WI38 (cell line): ENCODE data around the gene DCAF5.
"Not testable (repeated sequence)": the region's sequence is repeated elsewhere in the genome, so short reads cannot be mapped to it uniquely, and the experiment has no call there.

Experiments used
- H3K4me3 ChIP-seq: 2 replicates; pipeline ENCODE4 v1.5.1; 2011; ENCODE audit warnings: low read depth, mild to moderate bottlenecking, control low read depth, low read length
- TF ChIP-seq, protein P1 (sequence below): IDR thresholded peaks from 2 replicates; pipeline ENCODE4 v1.5.1; 2012; ENCODE audit warnings: low read depth, mild to moderate bottlenecking, control low read depth, low read length

The DCAF5 gene

DNA sequence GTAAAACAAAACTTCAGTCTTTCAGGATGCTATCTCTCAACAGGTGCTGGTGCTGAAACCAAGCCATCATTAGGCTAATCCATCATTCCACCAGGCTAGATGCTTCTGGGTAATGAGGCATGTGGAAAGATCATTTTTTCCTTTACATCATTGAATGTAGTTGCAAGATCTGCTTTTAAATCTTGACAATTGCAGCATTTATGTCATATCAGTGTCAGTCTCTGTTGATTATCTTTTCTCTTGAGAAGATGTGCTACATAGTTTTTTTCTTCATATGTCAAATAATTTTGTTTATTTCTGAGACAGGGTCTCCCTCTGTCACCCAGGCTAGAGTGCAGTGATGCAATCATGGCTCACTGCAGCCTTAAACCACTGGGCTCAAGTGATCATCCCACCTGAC is 22.2 kb upstream of the DCAF5 start:
- no peak overlapping the region for H3K4me3 ChIP-seq
- TF ChIP-seq, protein P1, sequence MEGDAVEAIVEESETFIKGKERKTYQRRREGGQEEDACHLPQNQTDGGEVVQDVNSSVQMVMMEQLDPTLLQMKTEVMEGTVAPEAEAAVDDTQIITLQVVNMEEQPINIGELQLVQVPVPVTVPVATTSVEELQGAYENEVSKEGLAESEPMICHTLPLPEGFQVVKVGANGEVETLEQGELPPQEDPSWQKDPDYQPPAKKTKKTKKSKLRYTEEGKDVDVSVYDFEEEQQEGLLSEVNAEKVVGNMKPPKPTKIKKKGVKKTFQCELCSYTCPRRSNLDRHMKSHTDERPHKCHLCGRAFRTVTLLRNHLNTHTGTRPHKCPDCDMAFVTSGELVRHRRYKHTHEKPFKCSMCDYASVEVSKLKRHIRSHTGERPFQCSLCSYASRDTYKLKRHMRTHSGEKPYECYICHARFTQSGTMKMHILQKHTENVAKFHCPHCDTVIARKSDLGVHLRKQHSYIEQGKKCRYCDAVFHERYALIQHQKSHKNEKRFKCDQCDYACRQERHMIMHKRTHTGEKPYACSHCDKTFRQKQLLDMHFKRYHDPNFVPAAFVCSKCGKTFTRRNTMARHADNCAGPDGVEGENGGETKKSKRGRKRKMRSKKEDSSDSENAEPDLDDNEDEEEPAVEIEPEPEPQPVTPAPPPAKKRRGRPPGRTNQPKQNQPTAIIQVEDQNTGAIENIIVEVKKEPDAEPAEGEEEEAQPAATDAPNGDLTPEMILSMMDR: no peak

DNA sequence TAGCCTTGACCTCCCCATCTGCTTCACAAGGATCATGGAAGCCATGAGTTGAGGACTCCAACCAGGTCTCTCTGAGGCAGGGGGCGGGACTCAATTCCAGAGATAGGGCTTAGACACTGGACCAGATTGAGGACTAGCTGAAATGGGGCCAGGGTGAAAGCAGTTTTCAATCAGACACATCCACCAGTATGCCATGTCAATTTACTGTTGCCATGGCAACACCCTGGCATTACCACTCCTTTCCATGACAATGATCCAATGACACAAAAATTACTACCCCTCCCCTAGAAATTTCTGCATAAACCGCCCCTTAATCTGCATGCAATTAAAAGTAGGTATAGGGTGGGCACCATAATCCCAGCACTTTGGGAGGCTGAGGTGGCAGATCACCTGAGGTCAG is 18.6 kb upstream of the DCAF5 start:
- H3K4me3 ChIP-seq: no peak overlapping the region
- TF ChIP-seq, protein P1: no peak

DNA sequence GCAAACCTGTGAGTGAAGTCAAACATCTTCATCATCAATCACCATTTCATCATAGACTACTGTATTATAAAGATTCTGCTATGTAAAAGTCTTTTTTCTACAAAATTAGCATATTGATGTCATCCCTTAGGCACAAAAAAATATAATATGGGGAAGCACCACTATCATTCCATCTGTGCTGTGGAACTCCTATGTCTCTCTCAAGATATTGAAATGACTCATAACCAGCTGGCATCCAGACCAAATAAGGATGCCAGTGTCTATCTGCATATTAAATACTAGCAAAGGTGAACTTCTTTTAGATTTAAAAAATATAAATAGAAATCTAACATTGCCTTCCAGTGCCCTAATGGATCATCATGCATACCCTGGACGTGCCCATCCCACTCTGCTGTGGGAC is 17.9 kb upstream of the DCAF5 start:
- TF ChIP-seq, protein P1: no peak
- H3K4me3 ChIP-seq: no peak overlapping the region

DNA sequence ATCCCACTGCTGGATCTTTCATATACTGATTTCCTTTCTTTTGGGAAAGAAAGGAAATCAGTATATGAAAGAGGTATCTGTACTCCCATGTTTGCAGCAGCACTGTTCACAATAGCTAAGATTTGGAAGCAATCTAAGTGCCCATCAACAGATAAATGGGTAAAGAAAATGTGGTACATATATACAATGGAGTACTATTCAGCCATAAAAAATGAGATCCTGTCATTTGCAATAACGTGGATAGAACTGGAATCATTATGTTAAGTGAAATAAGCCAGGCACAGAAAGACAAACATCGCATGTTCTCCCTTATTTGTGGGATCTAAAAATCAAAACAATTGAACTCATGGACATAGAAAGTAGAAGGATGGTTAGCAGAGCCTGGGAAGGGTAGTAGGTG is 12.9 kb upstream of the DCAF5 start:
- not testable (repeated sequence) for H3K4me3 ChIP-seq

DNA sequence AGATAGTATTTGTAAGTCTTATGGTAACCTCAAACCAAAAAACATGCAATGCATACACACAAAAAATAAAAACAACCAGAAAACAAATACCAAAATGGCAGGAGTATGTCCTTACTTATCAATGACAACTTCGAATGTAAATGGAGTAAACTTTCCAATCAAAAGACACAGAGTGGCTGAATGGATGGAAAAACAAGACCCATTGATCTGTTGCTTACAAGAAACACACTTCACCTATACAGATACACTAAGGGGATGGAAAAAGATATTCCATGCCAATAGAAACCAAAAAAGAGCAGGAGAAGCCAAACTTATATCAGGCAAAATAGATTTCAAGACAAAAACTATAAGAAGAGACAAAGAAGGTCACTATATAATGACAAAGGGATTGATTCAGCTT is 8.7 kb upstream of the DCAF5 start:
- H3K4me3 ChIP-seq: no peak overlapping the region
- TF ChIP-seq, protein P1: no peak

DNA sequence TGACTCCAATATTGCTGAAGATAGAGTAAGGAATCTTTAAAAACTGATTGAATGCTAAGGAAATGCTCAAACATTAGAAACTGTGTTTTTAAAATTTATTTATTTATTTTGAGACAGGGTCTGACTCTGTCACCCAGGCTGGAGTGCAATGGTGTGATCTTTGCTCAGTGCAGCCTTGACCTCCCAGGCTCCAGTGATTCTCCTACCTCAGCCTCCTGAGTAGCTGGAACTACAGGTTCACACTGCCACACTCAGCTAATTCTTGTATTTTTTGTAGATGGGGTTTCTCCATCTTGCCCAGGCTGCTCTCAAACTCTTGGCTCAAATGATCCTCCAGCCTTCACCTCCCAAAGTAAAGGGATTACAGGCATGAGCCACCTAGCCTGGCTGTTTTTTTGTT is 3.3 kb upstream of the DCAF5 start:
- TF ChIP-seq, protein P1: no peak
- H3K4me3 ChIP-seq: no peak overlapping the region

DNA sequence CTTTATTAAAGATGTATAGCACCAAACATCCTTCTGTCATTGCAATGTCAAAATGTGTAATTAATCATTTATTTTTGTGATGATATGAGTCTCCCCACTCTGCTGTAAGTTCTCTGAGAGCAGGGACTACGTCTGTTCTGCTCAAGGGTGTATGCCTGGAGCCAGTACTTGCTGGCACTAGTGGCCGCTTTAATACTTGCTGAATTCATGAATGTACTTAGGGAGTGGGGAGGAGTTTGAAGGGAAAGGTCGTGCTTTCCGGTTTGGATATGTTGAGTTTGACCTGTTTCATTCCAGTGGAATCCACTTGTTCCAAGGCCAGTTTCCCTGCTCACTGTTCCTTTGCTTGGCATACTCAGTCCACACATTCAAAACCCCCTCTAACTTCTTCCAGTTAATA is 1.9 kb upstream of the DCAF5 start:
- no peak overlapping the region for H3K4me3 ChIP-seq
- TF ChIP-seq, protein P1: no peak

DNA sequence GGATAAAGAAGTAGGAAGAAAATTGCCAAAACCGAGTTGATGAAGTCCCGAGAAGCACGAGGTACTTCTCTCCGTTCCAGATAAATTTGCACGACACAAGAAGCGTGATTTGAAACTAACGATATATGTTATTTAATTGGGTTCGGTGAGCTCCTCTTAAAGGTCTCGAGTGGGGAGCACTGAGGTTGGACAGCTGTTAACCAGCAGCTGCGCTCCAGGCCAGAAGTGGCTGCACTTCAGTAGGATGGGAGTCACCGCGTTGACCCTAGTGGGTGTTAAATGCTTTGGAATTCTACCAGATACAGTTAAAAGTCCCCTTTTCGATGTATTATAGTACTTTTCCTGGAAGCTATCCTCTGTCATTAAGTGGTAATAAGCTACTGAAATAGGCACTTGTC is 953 bp upstream of the DCAF5 start:
- TF ChIP-seq, protein P1: no peak
- peak overlapping the region; percentile 89 for H3K4me3 ChIP-seq
